MCF 10A (cell line): ENCODE measurements around the gene HAGH. TPM values are rescaled to one million over a fixed set of nuclear protein-coding genes. Genes with fewer than 3 reads are reported as not detected.

Source experiments
- BruUV-seq: library from RNA; stranded (reverse); fragments of 400-500 nt; replicated peaks from 2 replicates; lab custom pipeline; 2021; lab: Mats Ljungman, UMichigan
- CTCF ChIA-PET: fragments of 300-600 bp; sonication (Branson Sonifier 250); formaldehyde crosslinking; extraction: SDS; loops from one replicate; lab custom pipeline; 2021; ENCODE audit warnings: antibody characterized with exemption, inconsistent platforms; lab: Yijun Ruan, JAX
- POLR2A ChIA-PET: fragments of 300-600, 350-650 bp; sonication (Branson Sonifier 250); formaldehyde crosslinking; extraction: SDS; loops from one replicate; lab custom pipeline; 2020; ENCODE audit warnings: antibody characterized with exemption, inconsistent platforms; lab: Yijun Ruan, JAX
- DNase-seq: peaks from one replicate; pipeline ENCODE4 v3.0.0-alpha.2; 2018; ENCODE audit not compliant: unreplicated experiment
- H3K27ac Mint-ChIP-seq: one replicate; pipeline ENCODE4 v1.8.0; 2022; ENCODE audit warnings: mild to moderate bottlenecking, low read depth, mixed read lengths; ENCODE audit not compliant: unreplicated experiment
- H3K27me3 Mint-ChIP-seq: one replicate; pipeline ENCODE4 v1.8.0; 2022; ENCODE audit warnings: mixed read lengths; ENCODE audit not compliant: insufficient read depth, unreplicated experiment
- H3K36me3 Mint-ChIP-seq: one replicate; pipeline ENCODE4 v1.8.0; 2022; ENCODE audit warnings: mild to moderate bottlenecking, moderate library complexity, mixed read lengths; ENCODE audit not compliant: insufficient read depth, unreplicated experiment
- H3K4me1 Mint-ChIP-seq: one replicate; pipeline ENCODE4 v1.8.0; 2022; ENCODE audit warnings: mixed read lengths; ENCODE audit not compliant: insufficient read depth, unreplicated experiment
- H3K4me3 Mint-ChIP-seq: one replicate; pipeline ENCODE4 v1.8.0; 2022; ENCODE audit warnings: mild to moderate bottlenecking, moderate library complexity, mixed read lengths; ENCODE audit not compliant: unreplicated experiment
- H3K9me3 Mint-ChIP-seq: one replicate; pipeline ENCODE4 v1.8.0; 2022; ENCODE audit warnings: mixed read lengths; ENCODE audit not compliant: unreplicated experiment
- CTCF ChIP-seq: fragments of 200-600 bp; IDR thresholded peaks from one replicate; pipeline ENCODE4 v1.8.0; 2022; ENCODE audit warnings: antibody characterized with exemption, mild to moderate bottlenecking; ENCODE audit not compliant: unreplicated experiment
- intact Hi-C: fragments of 100-400 bp; cut with micrococcal nuclease; formaldehyde crosslinking; loops from 2 replicates; pipeline ENCODE4 v1.14.1; 2022
- total RNA-seq: library from RNA; stranded (reverse); gene quantifications from 2 replicates; pipeline ENCODE4 v1.2.3, GENCODE V29; 2022

The HAGH gene
- total RNA-seq, 1 experiment from 2014 or later: 44.5 TPM

DNA sequence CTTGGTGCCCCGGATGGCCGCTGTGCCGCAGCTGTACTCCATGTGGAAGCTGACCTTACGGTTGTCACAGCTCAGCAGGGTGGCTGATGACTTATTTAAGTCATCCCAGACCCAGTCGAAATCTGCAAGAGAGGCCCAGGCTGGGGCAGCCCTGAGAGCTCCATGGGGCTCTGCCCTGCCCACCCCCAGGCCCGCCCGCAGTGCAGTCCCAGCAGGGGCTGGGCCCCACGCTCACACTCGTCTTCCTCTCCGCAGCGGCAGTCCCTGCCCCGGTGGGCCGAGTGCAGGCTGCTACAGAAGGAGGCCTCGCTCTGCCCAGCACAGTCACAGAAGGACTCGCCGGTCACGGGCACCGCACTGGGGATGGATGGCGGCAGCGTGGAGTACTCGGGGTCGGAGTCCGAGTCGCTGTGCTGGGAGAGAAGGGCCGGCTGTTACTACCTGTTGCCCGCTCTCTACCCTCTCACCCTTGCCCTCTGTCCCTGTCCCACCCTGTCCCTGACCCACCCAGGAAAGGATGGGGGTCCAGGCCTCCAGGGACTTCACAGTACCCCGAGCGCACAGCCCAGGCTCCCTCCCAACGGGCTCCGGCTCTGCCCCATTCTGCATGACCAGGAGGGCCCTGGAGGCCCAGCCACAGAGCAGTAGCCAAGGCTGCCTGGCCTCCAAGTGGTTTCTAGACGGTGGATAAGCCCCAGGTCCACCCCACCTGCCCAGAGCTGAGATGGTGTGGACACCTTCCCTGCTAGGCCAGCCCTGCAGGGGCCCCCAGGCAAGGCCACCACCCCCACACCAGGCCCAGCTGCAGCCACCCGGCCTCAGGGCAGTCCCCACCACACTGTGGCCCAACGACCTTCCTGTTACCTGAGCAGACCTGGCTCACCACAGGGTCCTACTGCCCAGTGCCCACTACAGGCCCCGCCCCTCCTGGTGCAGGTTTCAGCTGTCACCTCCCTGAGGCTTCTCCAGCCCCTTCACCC lies 48.1 kb downstream of the HAGH start:
- BruUV-seq: no TSS peak
- CTCF ChIA-PET: interaction anchor here (0.6 to 1.1 kb wide), 3 partner anchors 30 to 1066 kb away, joined by 3 to 4 read pairs (median 3); no protein-coding TSS in a partner anchor
- H3K36me3 Mint-ChIP-seq: peaks cover 61% of the 10 kb centered on the region
- no peak overlapping the region for H3K4me3 Mint-ChIP-seq
- POLR2A ChIA-PET: interaction anchor here (0.6 to 6.1 kb wide), 3 partner anchors 7 to 376 kb away, joined by 3 to 137 read pairs (median 5); partner anchors contain the start of genes EME2, JPT2, MRPS34 and NME3
- intact Hi-C loops: no loop called here
- no peak overlapping the region for H3K27ac Mint-ChIP-seq
- H3K27me3 Mint-ChIP-seq: no peaks in the 10 kb centered on the region
- DNase-seq: no peak
- H3K4me1 Mint-ChIP-seq: peaks cover 4% of the 10 kb centered on the region
- H3K9me3 Mint-ChIP-seq: no peaks in the 10 kb centered on the region
- TF ChIP-seq CTCF: no peak

DNA sequence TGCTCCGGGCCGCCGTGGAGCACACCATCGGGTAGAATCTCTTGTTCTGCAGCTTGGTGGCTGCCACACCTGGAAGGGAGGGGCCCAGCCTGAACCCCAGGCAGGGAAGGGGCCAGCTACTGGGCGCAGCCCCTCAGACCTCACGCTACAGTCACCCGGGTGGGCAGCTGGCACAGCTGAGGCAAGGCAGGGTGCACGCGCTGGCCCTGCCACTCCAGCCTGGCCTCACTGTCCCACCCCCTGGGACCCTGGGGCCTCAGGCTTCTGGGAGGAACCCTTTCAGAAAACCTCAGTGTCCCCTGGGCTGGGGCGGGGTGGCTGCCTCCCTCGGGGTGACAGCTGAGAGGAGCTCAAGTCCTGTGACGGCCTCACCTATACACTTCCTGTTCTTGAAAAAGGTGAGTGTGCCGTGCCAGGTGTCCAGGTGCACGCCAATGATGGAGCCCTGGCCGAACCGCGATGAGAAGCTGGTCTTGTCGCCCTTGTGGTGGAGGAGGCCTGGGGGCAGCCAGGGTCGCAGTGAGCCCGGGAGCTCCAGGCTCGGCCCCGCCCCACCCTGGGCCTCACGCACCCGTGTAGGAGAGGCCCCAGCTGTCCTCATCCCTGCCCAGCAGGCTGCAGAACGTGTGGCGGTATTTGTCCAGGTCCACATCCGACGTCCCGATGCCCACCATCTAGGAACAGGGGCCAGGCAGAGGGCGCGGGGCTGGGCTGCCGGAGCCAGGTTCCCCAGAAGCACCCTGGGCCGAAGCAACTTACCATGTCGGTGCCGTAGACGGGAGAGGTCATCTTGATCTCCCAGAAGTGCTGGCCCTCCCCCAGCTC lies 49.0 kb downstream of the HAGH start:
- no peak for DNase-seq
- intact Hi-C loops: no loop called here
- CTCF ChIA-PET: interaction anchor here (0.7 kb wide), 1 partner anchor 29 kb away, joined by 3 read pairs; no protein-coding TSS in a partner anchor
- no peak for TF ChIP-seq CTCF
- Mint-ChIP-seq H3K36me3 (peaks cover 53% of the 10 kb centered on the region), H3K27ac (no peak overlapping the region), H3K4me3 (no peak overlapping the region), H3K4me1 (peaks cover 4% of the 10 kb centered on the region), H3K9me3 (no peaks in the 10 kb centered on the region), H3K27me3 (no peaks in the 10 kb centered on the region)
- POLR2A ChIA-PET: interaction anchor here (0.6 kb wide), 1 partner anchor 99 kb away, joined by 3 read pairs; the partner anchor contains the start of gene JPT2
- no TSS peak for BruUV-seq

DNA sequence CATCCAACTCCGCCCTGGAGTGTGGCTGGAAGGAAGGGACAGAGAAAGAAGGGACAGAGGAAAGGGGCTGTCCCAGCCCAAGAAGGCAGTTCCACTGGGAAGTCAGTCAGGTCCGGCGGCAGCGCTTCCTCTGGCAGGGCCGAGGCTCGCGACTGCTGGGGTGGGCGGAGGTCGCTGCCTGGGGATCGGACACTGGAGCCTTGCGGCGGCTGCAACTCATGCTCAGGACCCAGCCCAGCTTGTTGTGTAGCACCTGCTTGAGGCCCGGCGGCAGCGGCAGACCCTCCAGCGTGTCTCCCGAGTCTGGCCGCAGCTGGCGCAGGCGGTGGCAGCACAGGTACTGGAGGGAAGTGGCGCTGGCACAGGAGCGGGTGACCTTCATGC lies 49.6 kb downstream of the HAGH start:
- intact Hi-C loops: no loop called here
- ChIA-PET CTCF (no interaction called here), POLR2A (no interaction called here)
- Mint-ChIP-seq H3K27ac (no peak overlapping the region), H3K36me3 (peaks cover 54% of the 10 kb centered on the region), H3K9me3 (no peaks in the 10 kb centered on the region), H3K4me3 (no peak overlapping the region), H3K4me1 (peaks cover 4% of the 10 kb centered on the region), H3K27me3 (no peaks in the 10 kb centered on the region)
- no TSS peak for BruUV-seq
- no peak for DNase-seq
- TF ChIP-seq CTCF: no peak

DNA sequence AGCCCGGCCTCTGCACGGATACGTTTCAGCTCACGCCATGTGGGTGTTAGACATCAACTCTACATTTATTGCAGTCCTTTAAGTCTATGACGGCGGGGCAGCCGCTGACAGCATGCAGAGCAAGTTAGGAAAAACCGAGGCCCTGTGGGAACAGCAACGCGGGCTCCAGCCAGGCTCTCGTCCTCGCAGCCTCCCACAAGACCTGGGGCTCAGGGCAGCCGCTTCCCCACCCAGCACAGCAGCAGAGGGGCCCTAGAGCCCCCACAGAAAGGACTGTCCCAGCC lies 50.0 kb downstream of the HAGH start:
- no peaks in the 10 kb centered on the region for H3K9me3 Mint-ChIP-seq
- no peak overlapping the region for H3K4me3 Mint-ChIP-seq
- no peak for TF ChIP-seq CTCF
- H3K27ac Mint-ChIP-seq: no peak overlapping the region
- H3K27me3 Mint-ChIP-seq: no peaks in the 10 kb centered on the region
- peaks cover 57% of the 10 kb centered on the region for H3K36me3 Mint-ChIP-seq
- no TSS peak for BruUV-seq
- CTCF ChIA-PET: no interaction called here
- no peak for DNase-seq
- POLR2A ChIA-PET: interaction anchor here (0.8 kb wide), 1 partner anchor 187 kb away, joined by 3 read pairs; no protein-coding TSS in a partner anchor
- intact Hi-C loops: no loop called here
- H3K4me1 Mint-ChIP-seq: peaks cover 4% of the 10 kb centered on the region
